Activated naive CD8-positive, alpha-beta T cell treated with anti-CD3 and anti-CD28 coated beads, Interleukin-2, amount 50 U/mL, for 24 hours (primary cell): ENCODE data around the gene UBE2E2.

Experiments used
- ATAC-seq: fragments of 150-1000 bp; cut with Tn5 transposase; one replicate; pipeline ENCODE4 v1.10.0; 2021
- DNase-seq: peaks from one replicate; pipeline ENCODE4 v3.0.0; 2021
- H3K27ac Mint-ChIP-seq: one replicate; pipeline ENCODE4 v1.8.0; 2021; ENCODE audit warnings: mild to moderate bottlenecking, mixed read lengths
- H3K27me3 Mint-ChIP-seq: one replicate; pipeline ENCODE4 v1.8.0; 2021; ENCODE audit warnings: mixed read lengths
- H3K36me3 Mint-ChIP-seq: one replicate; pipeline ENCODE4 v1.8.0; 2021; ENCODE audit warnings: low read depth, mixed read lengths
- H3K4me1 Mint-ChIP-seq: one replicate; pipeline ENCODE4 v1.8.0; 2021; ENCODE audit warnings: mixed read lengths
- H3K4me3 Mint-ChIP-seq: one replicate; pipeline ENCODE4 v1.8.0; 2021; ENCODE audit warnings: mild to moderate bottlenecking, moderate library complexity, mixed read lengths
- H3K9me3 Mint-ChIP-seq: one replicate; pipeline ENCODE4 v1.8.0; 2021; ENCODE audit warnings: mixed read lengths

The UBE2E2 gene

DNA sequence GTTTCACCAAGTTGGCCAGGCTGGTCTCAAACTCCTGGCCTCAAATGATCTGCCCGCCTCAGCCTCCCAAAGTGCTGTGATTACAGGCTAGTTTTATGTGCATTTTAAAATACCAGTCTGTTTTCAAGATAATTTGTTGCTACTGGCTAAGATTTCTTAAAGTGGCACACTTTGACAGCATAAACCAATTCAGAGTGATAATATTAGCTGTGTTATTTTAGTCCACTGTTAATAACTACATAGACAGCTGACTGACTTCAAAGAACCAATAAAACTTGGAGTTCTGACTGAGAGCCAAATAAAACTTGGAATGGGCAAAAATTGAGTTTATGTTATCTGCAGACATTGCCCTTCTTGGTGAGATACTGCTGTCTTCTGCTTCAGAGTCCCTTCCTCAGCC lies 291.8 kb downstream of the UBE2E2 start:
- H3K27me3 Mint-ChIP-seq: no peaks in the 10 kb centered on the region
- ATAC-seq (no peak), DNase-seq (no peak)
- H3K4me3 Mint-ChIP-seq: no peak overlapping the region
- peaks cover 2% of the 10 kb centered on the region for H3K36me3 Mint-ChIP-seq
- H3K4me1 Mint-ChIP-seq: peaks cover 4% of the 10 kb centered on the region
- H3K27ac Mint-ChIP-seq: no peak overlapping the region
- no peaks in the 10 kb centered on the region for H3K9me3 Mint-ChIP-seq

DNA sequence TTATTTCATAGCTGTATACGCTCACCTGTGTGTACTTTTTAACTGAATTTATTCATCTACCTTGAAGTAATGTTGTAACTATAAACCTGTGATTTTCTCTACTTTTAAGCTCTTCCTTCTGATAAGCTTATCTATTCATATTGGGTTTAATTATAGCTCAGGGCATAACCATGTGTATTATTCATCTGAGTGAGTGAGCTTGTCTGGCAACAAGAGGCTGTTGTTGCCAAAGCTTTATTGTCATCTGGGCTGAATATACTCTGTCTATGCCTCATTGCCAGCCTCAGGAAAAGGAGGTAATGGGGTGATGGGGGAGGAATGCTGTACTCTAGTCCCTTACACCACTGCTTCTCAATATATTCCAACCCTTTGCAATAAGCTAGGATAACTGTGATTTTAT lies 292.4 kb downstream of the UBE2E2 start:
- Mint-ChIP-seq H3K9me3 (no peaks in the 10 kb centered on the region), H3K27ac (no peak overlapping the region), H3K36me3 (peaks cover 4% of the 10 kb centered on the region), H3K4me3 (no peak overlapping the region), H3K27me3 (no peaks in the 10 kb centered on the region), H3K4me1 (peaks cover 4% of the 10 kb centered on the region)
- no peak for DNase-seq
- ATAC-seq: no peak

DNA sequence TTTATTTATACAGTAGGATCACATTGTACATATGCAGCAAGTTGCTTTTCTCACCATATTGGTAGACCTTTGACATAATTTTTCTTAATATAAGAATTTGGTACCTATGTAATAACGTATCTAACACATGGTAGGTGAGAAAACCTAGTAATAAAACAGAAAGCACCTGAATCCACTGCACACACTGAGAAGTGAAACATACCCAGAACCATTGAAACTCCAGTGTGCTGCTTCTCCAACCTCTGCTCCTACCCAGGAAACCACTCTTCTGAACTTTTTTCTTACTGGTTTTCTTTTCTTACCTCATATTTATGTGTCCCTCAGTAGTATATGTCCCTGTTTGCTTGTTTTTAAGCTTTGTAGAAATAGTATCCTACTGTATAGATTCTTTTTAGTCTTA lies 293.0 kb downstream of the UBE2E2 start:
- no peak overlapping the region for H3K4me3 Mint-ChIP-seq
- DNase-seq (no peak), ATAC-seq (no peak)
- no peak overlapping the region for H3K27ac Mint-ChIP-seq
- H3K36me3 Mint-ChIP-seq: peaks cover 4% of the 10 kb centered on the region
- no peaks in the 10 kb centered on the region for H3K27me3 Mint-ChIP-seq
- no peaks in the 10 kb centered on the region for H3K9me3 Mint-ChIP-seq
- H3K4me1 Mint-ChIP-seq: peaks cover 4% of the 10 kb centered on the region

DNA sequence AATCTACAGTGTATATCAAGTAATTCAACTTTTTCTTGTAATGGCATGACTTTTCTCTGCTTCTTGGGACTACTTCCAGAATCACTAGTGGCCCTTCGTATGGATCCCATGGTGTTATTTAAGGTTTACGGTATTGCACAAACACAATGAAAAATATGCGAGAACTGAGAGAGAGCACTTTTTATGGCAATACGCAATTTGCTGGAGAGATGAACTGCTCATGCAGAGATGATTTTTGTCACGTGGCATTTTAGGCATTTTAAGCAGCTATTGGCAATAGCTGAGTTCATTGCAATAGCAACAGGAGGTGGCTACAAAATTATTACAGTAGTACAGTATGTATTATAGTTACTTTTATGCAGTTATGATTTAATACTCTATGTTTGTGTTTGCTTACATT lies 294.0 kb downstream of the UBE2E2 start:
- ATAC-seq: no peak
- Mint-ChIP-seq H3K27me3 (no peaks in the 10 kb centered on the region), H3K9me3 (no peaks in the 10 kb centered on the region), H3K4me1 (peaks cover 4% of the 10 kb centered on the region), H3K4me3 (no peak overlapping the region), H3K36me3 (peaks cover 6% of the 10 kb centered on the region), H3K27ac (no peak overlapping the region)
- no peak for DNase-seq

DNA sequence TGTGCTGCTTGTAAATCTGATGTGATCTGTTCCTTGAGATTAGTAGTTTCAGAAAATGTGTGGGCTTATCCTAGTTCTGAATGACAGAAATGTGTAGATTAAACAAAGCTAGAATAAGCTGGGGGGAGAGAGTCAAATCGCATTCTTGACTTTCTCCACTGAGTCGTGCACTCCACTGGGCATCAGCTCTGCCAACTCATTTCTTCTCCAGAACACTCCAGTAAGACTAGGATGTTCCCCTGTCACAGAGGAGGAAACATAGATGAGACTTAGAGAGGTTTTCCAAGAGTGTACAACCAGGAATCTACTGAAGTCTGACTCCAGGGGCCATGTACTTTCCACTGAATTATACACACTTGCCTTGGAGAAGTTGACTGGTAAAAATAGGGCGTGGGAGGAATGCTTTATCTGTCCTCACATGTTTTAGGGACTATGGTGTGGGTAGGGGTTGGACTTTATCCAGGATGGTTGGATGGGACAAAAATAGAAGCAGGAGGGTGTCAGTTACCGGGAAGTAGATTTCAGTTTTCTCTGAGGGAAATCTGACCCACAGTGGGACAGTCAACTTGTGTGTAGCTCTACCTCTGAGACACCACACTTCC lies 298.2 kb downstream of the UBE2E2 start:
- Mint-ChIP-seq H3K4me3 (no peak overlapping the region), H3K36me3 (peaks cover 6% of the 10 kb centered on the region), H3K27ac (no peak overlapping the region), H3K4me1 (peaks cover 3% of the 10 kb centered on the region), H3K27me3 (no peaks in the 10 kb centered on the region), H3K9me3 (no peaks in the 10 kb centered on the region)
- ATAC-seq: no peak
- no peak for DNase-seq

GRCh38 chr3:23508464-23508863 lies 305.3 kb downstream of the UBE2E2 start:
- H3K9me3 Mint-ChIP-seq: no peaks in the 10 kb centered on the region
- no peaks in the 10 kb centered on the region for H3K4me1 Mint-ChIP-seq
- H3K4me3 Mint-ChIP-seq: no peak overlapping the region
- DNase-seq (no peak), ATAC-seq (no peak)
- H3K27ac Mint-ChIP-seq: no peak overlapping the region
- peaks cover 5% of the 10 kb centered on the region for H3K36me3 Mint-ChIP-seq
- H3K27me3 Mint-ChIP-seq: no peaks in the 10 kb centered on the region

DNA sequence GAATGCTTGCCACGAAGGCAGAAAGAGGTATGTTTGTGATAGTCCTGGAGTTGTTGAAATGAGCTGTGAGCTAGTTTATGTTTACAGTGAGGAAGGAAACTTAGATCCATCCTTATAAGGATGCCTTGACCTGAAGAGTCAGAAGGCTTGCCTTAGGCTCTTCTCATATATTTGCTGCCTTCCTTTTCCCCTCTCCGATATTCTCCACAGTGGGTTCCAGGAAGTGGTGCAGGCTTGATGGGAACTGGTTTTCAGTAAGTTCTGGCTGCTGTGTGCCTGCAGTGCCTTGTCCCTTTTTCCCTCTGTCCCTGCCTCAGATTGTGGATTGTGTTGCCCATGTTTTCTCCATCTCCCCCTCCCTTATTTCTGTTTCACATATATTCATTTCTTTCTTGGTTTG lies 315.3 kb downstream of the UBE2E2 start:
- H3K4me1 Mint-ChIP-seq: peaks cover 5% of the 10 kb centered on the region
- no peak overlapping the region for H3K27ac Mint-ChIP-seq
- H3K4me3 Mint-ChIP-seq: no peak overlapping the region

GRCh38 chr3:23519314-23520208 lies 316.4 kb downstream of the UBE2E2 start:
- ATAC-seq (no peak), DNase-seq (no peak)
- Mint-ChIP-seq H3K4me3 (no peak overlapping the region), H3K27me3 (no peaks in the 10 kb centered on the region), H3K36me3 (no peaks in the 10 kb centered on the region), H3K27ac (no peak overlapping the region), H3K4me1 (peaks cover 5% of the 10 kb centered on the region), H3K9me3 (no peaks in the 10 kb centered on the region)

More for the DNA sequence above, 315.3 kb downstream of the UBE2E2 start:
- Mint-ChIP-seq H3K27me3 (no peaks in the 10 kb centered on the region), H3K36me3 (no peaks in the 10 kb centered on the region), H3K9me3 (no peaks in the 10 kb centered on the region)
- no peak for ATAC-seq
- no peak for DNase-seq

- Mint-ChIP-seq H3K36me3 (no peaks in the 10 kb centered on the region), H3K27ac (no peak overlapping the region), H3K4me1 (peaks cover 4% of the 10 kb centered on the region), H3K27me3 (no peaks in the 10 kb centered on the region), H3K9me3 (no peaks in the 10 kb centered on the region), H3K4me3 (no peak overlapping the region)
- no peak for ATAC-seq
- no peak for DNase-seq
These were observed 324.2 kb downstream of the UBE2E2 start for GRCh38 chr3:23527326-23527725.

- DNase-seq: no peak
These were observed 330.5 kb downstream of the UBE2E2 start for GRCh38 chr3:23533596-23533995.

DNA sequence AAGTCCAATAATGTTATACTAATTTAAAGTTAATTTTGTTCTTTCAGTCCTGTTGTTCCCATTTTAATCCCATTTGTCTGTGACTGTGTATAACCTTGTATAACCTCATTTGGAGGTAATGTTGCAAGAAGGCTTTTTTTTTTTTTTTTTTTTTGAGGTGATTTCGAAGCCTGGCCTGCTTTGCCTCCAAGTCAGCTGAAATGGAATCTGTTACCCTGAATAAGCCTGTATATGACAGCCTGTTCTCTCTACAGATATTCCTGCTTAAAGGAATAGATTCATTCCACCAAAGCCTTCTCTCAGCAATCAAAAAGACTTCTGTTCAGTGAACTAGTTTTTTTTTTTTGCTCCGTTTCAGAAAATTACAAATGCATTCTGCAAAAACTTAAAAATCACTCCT lies 330.9 kb downstream of the UBE2E2 start:
- Mint-ChIP-seq H3K9me3 (no peaks in the 10 kb centered on the region), H3K4me1 (peaks cover 1% of the 10 kb centered on the region), H3K36me3 (peaks cover 2% of the 10 kb centered on the region), H3K4me3 (no peak overlapping the region), H3K27me3 (no peaks in the 10 kb centered on the region), H3K27ac (no peak overlapping the region)
- no peak for DNase-seq
- ATAC-seq: no peak

More at GRCh38 chr3:23533596-23533995, 330.5 kb downstream of the UBE2E2 start:
- no peaks in the 10 kb centered on the region for H3K27me3 Mint-ChIP-seq
- H3K9me3 Mint-ChIP-seq: no peaks in the 10 kb centered on the region
- no peak for ATAC-seq
- H3K4me1 Mint-ChIP-seq: peaks cover 4% of the 10 kb centered on the region
- H3K36me3 Mint-ChIP-seq: peaks cover 2% of the 10 kb centered on the region
- no peak overlapping the region for H3K27ac Mint-ChIP-seq
- H3K4me3 Mint-ChIP-seq: no peak overlapping the region

- DNase-seq (no peak), ATAC-seq (no peak)
- H3K4me3 Mint-ChIP-seq: no peak overlapping the region
- H3K36me3 Mint-ChIP-seq: peaks cover 2% of the 10 kb centered on the region
- no peaks in the 10 kb centered on the region for H3K9me3 Mint-ChIP-seq
- H3K27ac Mint-ChIP-seq: no peak overlapping the region
- H3K27me3 Mint-ChIP-seq: no peaks in the 10 kb centered on the region
- H3K4me1 Mint-ChIP-seq: no peaks in the 10 kb centered on the region
These were observed 334.0 kb downstream of the UBE2E2 start for GRCh38 chr3:23537101-23537551.

DNA sequence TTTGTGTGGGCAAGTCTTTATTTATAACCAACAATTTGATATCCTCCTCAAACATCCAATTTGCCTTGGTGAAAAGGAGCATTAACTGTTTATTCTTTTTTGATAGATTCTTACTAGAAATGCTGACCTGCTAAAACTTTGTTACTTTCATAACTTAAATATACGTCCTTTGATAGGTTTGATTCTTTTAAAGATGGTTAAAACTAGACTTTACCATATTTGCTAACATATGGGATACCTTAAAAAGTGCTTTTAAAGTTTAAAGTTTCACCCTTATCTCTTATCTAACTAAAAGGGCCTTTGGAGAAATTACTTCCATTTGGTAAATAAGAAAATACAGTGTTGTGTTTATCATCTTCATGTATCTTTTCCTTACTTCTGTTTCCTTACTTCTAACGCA lies 336.1 kb downstream of the UBE2E2 start:
- Mint-ChIP-seq H3K9me3 (no peaks in the 10 kb centered on the region), H3K36me3 (peaks cover 2% of the 10 kb centered on the region), H3K27ac (no peak overlapping the region), H3K4me1 (no peaks in the 10 kb centered on the region), H3K27me3 (no peaks in the 10 kb centered on the region), H3K4me3 (no peak overlapping the region)
- DNase-seq (no peak), ATAC-seq (no peak)

- H3K27me3 Mint-ChIP-seq: no peaks in the 10 kb centered on the region
- ATAC-seq: no peak
- no peaks in the 10 kb centered on the region for H3K36me3 Mint-ChIP-seq
- H3K4me1 Mint-ChIP-seq: no peaks in the 10 kb centered on the region
- H3K4me3 Mint-ChIP-seq: no peak overlapping the region
- no peaks in the 10 kb centered on the region for H3K9me3 Mint-ChIP-seq
- no peak overlapping the region for H3K27ac Mint-ChIP-seq
- no peak for DNase-seq
These were observed 337.5 kb downstream of the UBE2E2 start for GRCh38 chr3:23540600-23540999.

DNA sequence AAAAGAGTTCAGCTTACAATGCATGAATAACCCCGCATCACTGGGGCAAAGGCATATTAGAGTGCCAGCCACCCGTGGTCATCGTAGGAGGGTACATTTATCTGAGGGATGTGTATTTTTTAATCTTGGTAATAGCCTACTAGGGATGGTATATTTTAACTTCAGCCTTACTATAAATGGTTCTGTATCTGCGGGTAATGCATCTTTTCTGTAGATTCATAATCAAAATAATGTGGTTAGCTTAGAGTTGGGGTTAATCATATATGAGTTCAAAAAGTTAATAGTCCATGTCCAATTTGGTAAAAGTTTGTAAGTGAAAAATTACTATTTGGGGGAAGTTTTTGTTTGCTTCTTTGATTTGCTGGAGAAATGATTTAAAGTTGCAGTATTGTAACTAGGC lies 339.0 kb downstream of the UBE2E2 start:
- Mint-ChIP-seq H3K4me1 (no peaks in the 10 kb centered on the region), H3K9me3 (no peaks in the 10 kb centered on the region), H3K36me3 (no peaks in the 10 kb centered on the region), H3K4me3 (no peak overlapping the region), H3K27me3 (no peaks in the 10 kb centered on the region), H3K27ac (no peak overlapping the region)
- ATAC-seq (no peak), DNase-seq (no peak)
